Cardiac muscle cell (in vitro differentiated cells and primary cell): ENCODE measurements around the gene PLCD3. TPM values are rescaled to one million over a fixed set of nuclear protein-coding genes. Genes with fewer than 3 reads are reported as not detected.
A peak's percentile ranks its signal among the peaks of the same experiment; 100 is the strongest.

Experiments used
- DNase-seq, 2 donors: peaks; one replicate each; pipeline versions ENCODE4 v3.0.0 to v3.0.0-alpha.2; 2010 to 2017; ENCODE audit warnings: low read depth in 1 of 2, low spot score in 1 of 2
- H3K27ac ChIP-seq: fragments of 200-600 bp; sonication (generic); 2 replicates; pipeline ENCODE4 v1.5.1; 2016
- H3K27me3 ChIP-seq: fragments of 200-600 bp; sonication (generic); 2 replicates; pipeline ENCODE4 v1.6.0; 2016; ENCODE audit warnings: control low read depth
- H3K36me3 ChIP-seq: fragments of 200-600 bp; sonication (generic); 2 replicates; pipeline ENCODE4 v1.5.1; 2016; ENCODE audit warnings: control low read depth
- H3K4me1 ChIP-seq: fragments of 200-600 bp; sonication (generic); 2 replicates; pipeline ENCODE4 v1.8.1; 2017; ENCODE audit warnings: low read depth, mild to moderate bottlenecking, mixed run types
- H3K4me3 ChIP-seq: fragments of 200-600 bp; sonication (generic); 2 replicates; pipeline ENCODE4 v1.5.1; 2016; ENCODE audit warnings: mild to moderate bottlenecking
- H3K9me3 ChIP-seq: fragments of 200-600 bp; sonication (generic); 2 replicates; pipeline ENCODE4 v1.5.1; 2017; ENCODE audit warnings: low read depth, mild to moderate bottlenecking, control low read depth
- polyA plus RNA-seq: library from polyadenylated mRNA; unstranded; fragments of >200 nt; fragmentation: Nextera tagmentation; extraction: Ambion mirVana; gene quantifications from 2 replicates; pipeline ENCODE4 v1.2.1, GENCODE V29; 2016
- total RNA-seq: library from RNA; depleted of rRNA; stranded (reverse); fragments of >200 nt; gene quantifications from 2 replicates; pipeline ENCODE4 v1.2.3, GENCODE V29; 2016
- TF ChIP-seq, protein P1 (sequence below): IDR thresholded peaks from 2 replicates; pipeline ENCODE4 v1.5.1; 2012; ENCODE audit warnings: low read depth, mild to moderate bottlenecking, low read length

The PLCD3 gene
- total and polyA plus RNA-seq, 2 experiments from 2014 or later: 36.0 to 66.3 TPM

DNA sequence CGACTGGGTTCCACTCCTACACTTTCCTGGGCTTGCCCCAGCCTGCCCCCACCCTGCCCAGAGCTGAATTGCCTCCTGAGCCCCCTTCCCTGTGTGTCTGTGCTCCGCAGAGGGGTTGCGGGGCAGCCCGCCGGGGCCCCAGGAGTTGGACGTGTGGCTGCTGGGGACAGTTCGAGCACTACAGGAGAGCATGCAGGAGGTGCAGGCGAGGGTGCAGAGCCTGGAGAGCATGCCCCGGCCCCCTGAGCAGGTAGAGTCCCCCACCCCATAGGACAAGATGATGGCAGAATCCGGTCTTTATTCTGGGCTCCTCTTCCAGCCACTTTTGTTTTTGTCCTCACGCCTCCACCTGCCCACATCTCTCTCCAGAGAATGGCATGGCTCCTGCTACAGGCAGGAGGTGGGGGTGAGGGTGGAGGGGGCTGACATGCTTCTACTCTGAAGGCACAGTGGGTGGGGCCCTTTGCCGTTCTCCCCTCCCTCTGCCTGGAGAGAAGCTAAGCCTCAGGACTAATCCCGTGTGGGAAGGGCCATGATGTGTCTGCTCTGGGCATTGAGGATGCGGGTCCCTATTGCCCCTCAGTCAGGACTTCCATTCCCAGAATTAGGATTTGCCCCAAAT is 6.7 kb upstream of the PLCD3 start:
- Histone ChIP-seq H3K4me1 (peaks cover 8% of the 10 kb centered on the region), H3K27ac (no peak overlapping the region), H3K36me3 (no peaks in the 10 kb centered on the region), H3K9me3 (no peaks in the 10 kb centered on the region), H3K27me3 (no peaks in the 10 kb centered on the region), H3K4me3 (no peak overlapping the region)
- TF ChIP-seq, protein P1, sequence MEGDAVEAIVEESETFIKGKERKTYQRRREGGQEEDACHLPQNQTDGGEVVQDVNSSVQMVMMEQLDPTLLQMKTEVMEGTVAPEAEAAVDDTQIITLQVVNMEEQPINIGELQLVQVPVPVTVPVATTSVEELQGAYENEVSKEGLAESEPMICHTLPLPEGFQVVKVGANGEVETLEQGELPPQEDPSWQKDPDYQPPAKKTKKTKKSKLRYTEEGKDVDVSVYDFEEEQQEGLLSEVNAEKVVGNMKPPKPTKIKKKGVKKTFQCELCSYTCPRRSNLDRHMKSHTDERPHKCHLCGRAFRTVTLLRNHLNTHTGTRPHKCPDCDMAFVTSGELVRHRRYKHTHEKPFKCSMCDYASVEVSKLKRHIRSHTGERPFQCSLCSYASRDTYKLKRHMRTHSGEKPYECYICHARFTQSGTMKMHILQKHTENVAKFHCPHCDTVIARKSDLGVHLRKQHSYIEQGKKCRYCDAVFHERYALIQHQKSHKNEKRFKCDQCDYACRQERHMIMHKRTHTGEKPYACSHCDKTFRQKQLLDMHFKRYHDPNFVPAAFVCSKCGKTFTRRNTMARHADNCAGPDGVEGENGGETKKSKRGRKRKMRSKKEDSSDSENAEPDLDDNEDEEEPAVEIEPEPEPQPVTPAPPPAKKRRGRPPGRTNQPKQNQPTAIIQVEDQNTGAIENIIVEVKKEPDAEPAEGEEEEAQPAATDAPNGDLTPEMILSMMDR: no peak
- no peak for DNase-seq

DNA sequence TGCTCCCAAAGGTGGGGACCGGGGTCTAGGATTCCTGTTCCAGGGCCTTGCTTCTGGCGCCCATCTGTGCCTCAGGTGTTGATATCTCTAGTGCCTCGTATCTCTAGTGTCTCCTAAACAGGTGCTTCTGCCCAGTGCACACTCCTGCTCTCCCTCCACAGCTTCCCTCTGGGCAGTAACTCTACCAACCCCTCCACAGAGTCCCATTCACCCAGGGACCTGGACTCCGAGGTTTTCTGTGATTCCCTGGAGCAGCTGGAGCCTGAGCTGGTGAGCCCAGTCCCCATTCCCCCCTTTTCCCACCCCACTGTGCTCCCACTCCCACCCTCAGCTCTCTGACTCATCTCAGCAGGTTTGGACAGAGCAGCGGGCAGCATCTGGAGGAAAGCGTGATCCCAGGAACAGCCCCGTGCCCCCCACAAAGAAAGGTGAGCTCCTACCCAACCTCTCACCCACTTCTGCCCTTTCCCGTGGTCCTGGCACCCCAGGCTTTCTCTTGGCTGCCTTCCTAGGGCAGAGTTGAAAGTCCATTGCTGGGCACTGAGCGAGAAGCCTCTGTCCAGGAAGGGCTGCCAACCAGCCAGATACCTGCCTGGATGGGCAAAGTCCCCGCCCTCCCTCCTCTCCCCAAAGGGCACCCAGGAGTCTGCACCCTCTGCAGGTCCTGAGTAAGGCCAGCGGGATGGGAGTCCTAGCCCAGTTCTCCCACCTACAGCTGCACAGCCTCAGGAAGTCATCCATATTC is 5.4 kb upstream of the PLCD3 start:
- no peak for DNase-seq
- Histone ChIP-seq H3K36me3 (no peaks in the 10 kb centered on the region), H3K9me3 (no peaks in the 10 kb centered on the region), H3K27me3 (no peaks in the 10 kb centered on the region), H3K27ac (no peak overlapping the region), H3K4me1 (peaks cover 8% of the 10 kb centered on the region), H3K4me3 (no peak overlapping the region)
- TF ChIP-seq, protein P1: no peak

DNA sequence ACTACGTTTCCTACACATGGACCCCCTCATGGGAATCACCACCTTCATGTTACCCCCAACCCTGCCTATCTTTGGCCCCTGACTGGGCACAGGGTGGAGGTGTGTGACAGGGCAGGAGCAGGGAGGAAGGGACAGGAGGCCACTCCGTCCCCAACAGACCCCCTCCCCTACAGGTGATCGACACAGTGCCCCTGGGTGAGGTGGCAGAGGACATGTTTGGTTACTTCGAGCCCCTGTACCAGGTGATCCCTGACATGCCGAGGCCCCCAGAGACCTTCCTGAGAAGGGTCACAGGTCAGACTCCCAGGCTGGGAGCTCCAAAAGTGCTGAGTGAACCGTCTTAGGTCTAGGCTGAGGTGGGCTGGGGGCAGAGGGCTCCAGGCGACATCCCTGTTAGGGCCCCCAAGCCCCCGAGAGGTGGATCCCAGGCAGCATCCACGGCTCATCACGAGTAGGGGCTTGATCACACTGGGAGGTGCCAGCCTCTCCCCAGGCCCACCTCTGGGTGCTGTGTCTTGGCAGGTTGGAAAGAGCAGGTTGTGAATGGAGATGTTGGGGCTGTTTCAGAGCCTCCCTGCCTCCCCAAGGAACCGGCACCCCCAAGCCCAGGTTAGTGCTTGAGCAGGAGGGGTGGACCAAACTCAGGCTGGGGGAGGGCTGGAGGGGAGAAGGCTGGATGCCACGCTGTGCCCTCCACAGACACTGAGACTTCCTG is 4.7 kb upstream of the PLCD3 start:
- Histone ChIP-seq H3K27me3 (no peaks in the 10 kb centered on the region), H3K9me3 (no peaks in the 10 kb centered on the region), H3K4me3 (no peak overlapping the region), H3K27ac (no peak overlapping the region), H3K36me3 (no peaks in the 10 kb centered on the region), H3K4me1 (peaks cover 8% of the 10 kb centered on the region)
- DNase-seq: no peak
- TF ChIP-seq, protein P1: no peak

DNA sequence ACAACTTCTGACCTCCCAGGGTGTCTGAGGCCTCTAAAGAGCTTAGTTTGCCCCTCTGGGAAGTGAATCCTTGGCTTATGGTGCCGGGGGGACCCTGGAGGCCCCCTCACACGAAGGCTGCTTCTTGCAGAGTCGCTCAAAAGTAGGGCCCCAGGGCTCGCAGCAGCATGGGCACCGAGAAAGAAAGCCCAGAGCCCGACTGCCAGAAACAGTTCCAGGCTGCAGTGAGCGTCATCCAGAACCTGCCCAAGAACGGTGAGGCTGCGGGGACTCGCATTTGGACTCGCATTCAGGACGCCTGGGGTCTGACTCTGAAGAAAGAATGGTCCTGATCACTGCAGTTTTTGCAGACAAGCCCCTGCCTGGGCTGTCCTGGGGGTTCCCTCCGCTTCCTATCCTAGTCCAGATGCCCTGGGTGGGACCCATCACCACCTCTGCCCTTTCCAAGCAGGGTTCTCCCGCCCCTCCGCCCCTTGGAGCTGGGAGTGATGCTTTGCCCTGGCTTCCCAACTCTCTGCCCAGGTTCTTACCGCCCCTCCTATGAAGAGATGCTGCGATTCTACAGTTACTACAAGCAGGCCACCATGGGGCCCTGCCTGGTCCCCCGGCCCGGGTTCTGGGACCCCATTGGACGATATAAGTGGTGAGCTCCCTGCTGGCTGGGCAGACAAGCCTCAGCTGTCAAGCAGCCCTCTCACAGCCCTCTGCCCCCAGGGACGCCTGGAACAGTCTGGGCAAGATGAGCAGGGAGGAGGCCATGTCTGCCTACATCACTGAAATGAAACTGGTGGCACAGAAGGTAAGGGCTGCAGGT is 3.9 kb upstream of the PLCD3 start:
- Histone ChIP-seq H3K27me3 (no peaks in the 10 kb centered on the region), H3K4me3 (peak overlapping the region; percentile 23), H3K9me3 (no peaks in the 10 kb centered on the region), H3K36me3 (no peaks in the 10 kb centered on the region), H3K27ac (no peak overlapping the region), H3K4me1 (peaks cover 8% of the 10 kb centered on the region)
- TF ChIP-seq, protein P1: no peak
- no peak for DNase-seq
